GM19463 (cell line): ENCODE results near the gene DR1.
"Not testable (repeated sequence)": the region's sequence is repeated elsewhere in the genome, so short reads cannot be mapped to it uniquely, and the experiment has no call there.

Experiments used
- ATAC-seq: cut with Tn5 transposase; IDR thresholded peaks from one replicate; pipeline ENCODE4 v1.9.1; 2021; ENCODE audit warnings: mild to moderate bottlenecking, moderate library complexity; ENCODE audit not compliant: unreplicated experiment

DR1 gene

DNA sequence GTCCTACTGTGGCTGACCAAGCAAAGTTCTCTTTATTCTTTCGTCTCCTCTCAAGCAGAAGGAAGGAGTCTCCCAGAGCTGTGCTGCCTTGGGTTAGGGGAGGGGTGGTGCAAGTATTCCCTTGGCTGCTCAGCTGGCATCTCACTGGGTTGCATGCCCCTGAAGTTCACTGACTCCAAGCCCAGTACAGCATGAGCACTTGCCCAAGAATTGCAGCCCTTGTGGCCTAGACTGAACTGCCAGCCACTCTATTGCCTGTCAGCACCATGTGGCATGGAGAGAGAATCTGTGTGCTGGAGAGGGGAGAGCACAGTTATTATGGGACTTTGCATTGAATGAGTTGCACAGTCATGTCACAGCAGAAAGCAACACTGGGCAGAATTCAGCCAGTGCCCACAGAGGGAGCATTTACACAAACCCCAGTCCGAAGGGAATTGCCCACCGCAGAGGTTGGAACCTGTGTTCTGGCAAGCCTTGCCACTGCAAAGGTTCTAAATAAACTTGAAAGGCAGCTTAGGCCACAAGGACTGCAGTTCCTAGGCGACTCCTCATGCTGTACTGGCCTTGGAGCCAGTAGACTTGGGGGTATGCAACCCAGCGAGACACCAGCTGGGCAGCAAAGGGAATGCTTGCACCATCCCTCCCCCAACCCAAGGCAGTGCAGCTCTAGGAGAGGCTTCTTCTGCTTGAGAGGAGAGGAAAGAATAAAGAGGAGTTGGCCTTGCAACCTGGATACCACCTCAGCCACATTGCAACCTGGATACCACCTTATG lies 28.8 kb downstream of the DR1 start:
- no peak for ATAC-seq

DNA sequence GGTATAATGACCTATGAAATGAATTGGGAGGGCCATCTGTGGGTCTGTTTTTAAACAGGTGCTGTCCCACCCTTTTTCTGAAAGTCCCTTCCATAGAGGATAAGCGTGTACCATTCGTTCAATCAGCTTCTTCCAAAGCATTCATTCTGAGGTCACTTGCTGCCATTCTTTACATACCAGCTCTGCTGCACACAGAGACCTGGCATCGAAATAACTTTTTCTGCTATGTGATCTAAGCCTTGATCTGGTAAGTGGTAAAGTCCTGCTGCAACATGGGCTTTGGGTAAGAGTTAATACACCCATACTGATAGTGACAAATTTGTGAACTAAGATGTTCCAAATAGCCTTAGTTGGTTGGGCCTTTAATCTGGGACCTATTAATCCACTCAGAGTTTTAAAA lies 38.9 kb downstream of the DR1 start:
- ATAC-seq = no peak

DNA sequence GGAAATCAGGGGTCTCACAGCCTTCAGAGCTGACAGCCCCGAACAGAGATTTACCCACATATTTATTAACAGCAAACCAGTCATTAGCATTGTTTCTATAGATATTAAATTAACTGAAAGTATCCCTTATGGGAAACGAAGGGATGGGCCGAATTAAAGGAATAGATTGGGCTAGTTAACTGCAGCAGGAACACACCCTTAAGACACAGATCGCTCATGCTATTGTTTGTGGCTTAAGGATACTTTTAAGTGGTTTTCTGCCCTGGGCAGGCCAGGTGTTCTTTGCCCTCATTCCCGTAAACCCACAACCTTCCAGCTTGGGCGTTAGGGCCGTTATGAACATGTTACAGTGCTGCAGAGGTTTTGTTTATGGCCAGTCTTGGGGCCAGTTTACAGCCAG lies 40.6 kb downstream of the DR1 start:
- not testable (repeated sequence) for ATAC-seq

DNA sequence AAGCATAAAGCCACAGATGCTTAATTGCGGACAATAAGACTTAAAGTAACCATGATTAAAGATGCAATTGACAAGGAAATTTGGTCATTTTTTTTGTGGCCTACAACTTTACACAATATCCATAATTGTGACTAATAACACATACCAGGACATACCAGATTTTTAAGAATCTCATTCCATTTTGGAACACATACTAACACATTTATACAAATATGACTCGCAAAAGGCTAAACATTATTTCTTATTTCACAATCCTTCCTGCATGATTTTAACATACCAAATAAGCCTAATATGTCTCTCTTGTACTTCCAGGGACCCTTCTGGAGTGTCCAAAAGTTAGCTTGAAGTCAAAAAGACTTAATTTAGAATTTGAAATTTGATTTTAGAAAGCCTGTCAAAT lies 48.8 kb downstream of the DR1 start:
- ATAC-seq = no peak

DNA sequence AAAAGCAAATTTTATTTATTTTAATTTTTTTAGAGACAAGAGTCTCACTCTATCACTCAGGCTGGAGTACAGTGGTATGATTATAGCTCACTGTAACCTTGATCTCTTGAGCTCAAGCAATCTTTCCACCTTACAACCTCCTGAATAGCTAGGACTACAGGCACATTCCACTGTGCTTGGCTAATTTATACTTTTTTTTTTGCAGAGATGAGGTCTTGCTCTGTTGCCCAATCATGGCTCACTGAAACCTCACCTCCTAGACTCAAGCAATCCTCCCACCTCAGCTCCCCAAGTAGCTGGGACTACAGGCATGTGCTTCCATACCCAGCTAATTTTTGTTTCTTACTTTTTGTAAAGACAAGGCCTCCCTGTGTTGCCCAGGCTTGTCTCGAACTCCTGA lies 49.5 kb downstream of the DR1 start:
- ATAC-seq = no peak

DNA sequence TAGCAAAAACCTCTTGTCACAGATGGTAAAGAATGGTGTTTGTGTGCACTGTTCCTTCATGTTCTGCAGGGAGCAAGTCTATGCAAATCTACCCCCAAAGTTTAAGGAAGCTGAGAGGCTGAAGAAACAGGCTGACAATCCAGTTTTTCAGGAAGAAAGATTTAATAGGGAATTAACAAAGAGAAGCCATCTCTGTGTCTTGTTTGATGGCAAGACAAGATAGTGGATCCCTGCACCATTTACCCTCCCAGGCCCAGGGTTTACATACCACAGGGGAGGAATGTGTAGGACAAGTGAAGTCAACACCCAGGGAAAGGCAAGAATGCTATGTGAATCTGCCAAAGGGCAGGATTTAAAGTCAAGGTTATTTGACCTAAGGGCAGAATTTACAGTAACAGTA lies 54.1 kb downstream of the DR1 start:
- no peak for ATAC-seq

DNA sequence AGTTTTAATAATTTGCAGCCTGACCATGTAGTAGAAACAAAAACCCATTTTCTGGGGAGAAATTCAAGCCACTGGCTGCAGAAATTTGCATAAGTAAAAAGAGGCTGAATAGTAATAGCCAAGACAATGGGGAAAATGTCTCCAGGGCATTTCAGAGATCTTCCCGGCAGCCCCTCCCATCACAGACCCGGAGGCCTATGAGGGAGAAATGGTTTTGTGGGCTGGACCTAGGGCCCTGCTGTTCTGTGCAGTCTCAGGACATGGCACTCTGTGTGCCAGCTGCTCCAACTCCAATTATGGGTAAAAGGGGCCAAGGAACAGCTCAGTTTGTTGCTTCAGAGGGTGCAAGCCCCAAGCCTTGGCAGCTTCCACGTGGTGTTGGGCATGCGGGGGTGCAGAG lies 62.5 kb downstream of the DR1 start:
- ATAC-seq = no peak

DNA sequence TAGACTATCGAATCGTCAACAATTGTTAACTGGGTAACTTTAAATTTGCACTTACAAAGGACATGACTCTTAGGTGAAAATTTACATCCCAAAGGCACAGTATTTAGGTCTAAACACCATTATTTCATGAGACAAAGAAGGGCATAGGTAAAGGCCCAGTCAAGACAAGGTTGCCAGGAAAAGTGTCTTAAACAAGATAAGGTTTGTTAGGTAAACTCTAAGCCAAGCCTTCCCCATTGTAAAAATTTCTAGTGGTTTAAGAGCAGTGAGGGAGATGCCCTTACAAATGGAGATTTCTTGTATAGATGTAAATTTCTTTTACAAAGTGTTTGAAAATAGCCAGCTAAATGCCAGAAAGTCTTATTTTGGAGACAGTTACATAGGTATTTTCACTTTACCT lies 65.3 kb downstream of the DR1 start:
- no peak for ATAC-seq

DNA sequence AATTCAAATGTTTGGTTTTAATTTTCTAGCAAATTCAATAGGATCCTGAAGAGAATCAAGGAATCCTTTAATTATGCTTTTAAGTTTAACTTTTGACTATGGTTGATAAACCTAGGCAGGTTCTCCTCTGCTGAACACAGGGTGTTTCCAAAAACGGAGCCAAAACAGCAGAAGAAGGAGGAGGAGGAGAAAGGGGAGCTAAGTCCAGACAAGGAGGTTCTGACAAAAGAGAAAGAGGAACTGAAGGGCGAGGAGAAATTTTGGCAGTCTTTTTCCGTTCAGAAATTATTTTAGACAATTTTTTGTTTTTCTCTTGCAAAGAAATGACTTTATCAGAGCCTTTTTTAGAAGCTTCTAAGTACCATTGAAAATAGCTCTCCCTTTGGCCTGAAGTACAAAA lies 69.0 kb downstream of the DR1 start:
- ATAC-seq = no peak

DNA sequence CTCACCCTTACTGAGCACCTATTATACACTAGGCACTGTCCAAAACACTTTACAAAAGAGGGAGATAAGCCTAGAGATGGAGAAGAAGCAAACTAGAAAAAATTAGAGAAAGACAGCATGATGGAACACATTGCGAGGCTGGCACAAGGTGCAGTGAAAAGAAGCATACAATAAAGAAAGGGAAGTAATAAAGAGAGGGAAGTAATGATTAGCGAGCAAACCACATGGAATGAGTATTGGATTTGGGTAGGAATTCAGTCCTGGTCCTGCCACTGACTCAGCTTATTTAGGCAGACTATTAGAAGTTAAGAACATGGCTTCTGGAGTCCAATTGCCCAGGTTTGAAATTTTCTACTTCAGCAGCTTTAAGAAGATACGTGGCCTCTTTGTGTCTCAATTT lies 69.6 kb downstream of the DR1 start:
- no peak for ATAC-seq

DNA sequence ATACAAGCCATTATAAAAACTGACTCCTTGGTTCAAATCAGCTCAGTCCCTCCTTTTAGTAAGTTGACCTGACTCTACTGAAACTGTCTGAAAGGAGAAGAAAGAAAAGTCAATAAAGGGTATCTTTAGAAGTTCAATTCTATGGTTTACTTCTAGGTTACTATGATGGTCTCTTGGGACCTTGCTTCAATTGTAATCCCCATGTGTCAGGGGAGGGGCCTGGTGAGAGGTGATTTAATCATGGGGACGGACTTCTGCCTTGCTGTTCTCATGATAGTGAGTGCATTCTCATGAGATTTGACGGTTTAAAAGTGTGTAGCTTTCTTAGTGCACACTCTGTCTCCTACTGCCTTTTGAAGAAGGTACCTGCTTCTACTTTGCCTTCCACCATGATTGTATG lies 70.5 kb downstream of the DR1 start:
- ATAC-seq = no peak
